H1 (cell line): ENCODE data around the gene RSBN1. TPM values are rescaled to one million over a fixed set of nuclear protein-coding genes. Genes with fewer than 3 reads are reported as not detected.

Experiments used
- CTCF ChIA-PET: fragments of 300-600 bp; sonication (Branson Sonifier 250); formaldehyde crosslinking; loops from one replicate; lab custom pipeline; 2021; ENCODE audit not compliant: partially characterized antibody; lab: Charles Lee
- POLR2A ChIA-PET: fragments of 300-600 bp; sonication (Branson Sonifier 250); formaldehyde crosslinking; loops from one replicate; lab custom pipeline; 2021; ENCODE audit warnings: inconsistent platforms; ENCODE audit not compliant: partially characterized antibody; lab: Charles Lee
- DNase-seq, 2 experiments: peaks; one replicate each; pipeline versions ENCODE4 v3.0.0 to v3.0.0-alpha.2; 2010 to 2022; ENCODE audit warnings: low spot score in 2 of 2, low read depth in 1 of 2, mixed read lengths in 1 of 2
- FAIRE-seq: peaks from 2 replicates; lab custom pipeline; 2011; peaks lifted over from hg19 to GRCh38; lab: Jason Lieb, UNC
- H2AFZ ChIP-seq: 2 replicates; pipeline ENCODE4 v1.8.1; 2012; ENCODE audit warnings: low read length, inconsistent platforms
- H2AK5ac ChIP-seq: 2 replicates; pipeline ENCODE4 v1.6.1; 2013; ENCODE audit warnings: low read depth, low read length
- H2BK120ac ChIP-seq: replicated peaks from 2 replicates; pipeline ENCODE3; 2013; ENCODE audit warnings: low read depth, low read length, inconsistent platforms
- H2BK12ac ChIP-seq: 2 replicates; pipeline ENCODE4 v1.6.1; 2013; ENCODE audit warnings: low read depth, low read length
- H2BK15ac ChIP-seq: 2 replicates; pipeline ENCODE4 v1.6.1; 2013; ENCODE audit warnings: low read length
- H2BK20ac ChIP-seq: 2 replicates; pipeline ENCODE4 v1.6.1; 2013; ENCODE audit warnings: low read length
- H2BK5ac ChIP-seq: 2 replicates; pipeline ENCODE4 v1.6.1; 2013; ENCODE audit warnings: low read depth, low read length
- H3K14ac ChIP-seq: 2 replicates; pipeline ENCODE4 v1.6.1; 2013; ENCODE audit warnings: inconsistent platforms; ENCODE audit not compliant: insufficient read length
- H3K18ac ChIP-seq: 2 replicates; pipeline ENCODE4 v1.6.1; 2013; ENCODE audit warnings: low read length; ENCODE audit errors: extremely low read depth
- H3K23ac ChIP-seq: 2 replicates; pipeline ENCODE4 v1.6.1; 2013; ENCODE audit warnings: inconsistent platforms; ENCODE audit not compliant: insufficient read length
- H3K23me2 ChIP-seq: 2 replicates; pipeline ENCODE4 v1.6.1; 2013; ENCODE audit warnings: low read depth, low read length
- H3K27ac ChIP-seq: 2 replicates; pipeline ENCODE4 v1.6.1; 2011; ENCODE audit warnings: low read depth, low read length, inconsistent platforms
- H3K27me3 ChIP-seq, 4 experiments: replicated peaks in 1 of 4; 1 replicate in 1 of 4; 2 replicates in 3 of 4; pipeline versions ENCODE4 v1.6.1 to v1.8.1; 2011 to 2013; ENCODE audit warnings: low read length in 3 of 4, mild to moderate bottlenecking in 3 of 4, inconsistent platforms in 2 of 4, mixed read lengths in 2 of 4, moderate library complexity in 1 of 4; ENCODE audit not compliant: control insufficient read depth in 3 of 4, insufficient read depth in 3 of 4; ENCODE audit errors: extremely low read depth in 1 of 4
- H3K36me3 ChIP-seq, 4 experiments: 2 replicates each; pipeline versions ENCODE4 v1.6.1 to v1.8.1; 2011 to 2013; ENCODE audit warnings: mild to moderate bottlenecking in 4 of 4, low read length in 3 of 4, moderate library complexity in 2 of 4, control low read depth in 1 of 4, inconsistent platforms in 1 of 4; ENCODE audit not compliant: insufficient read depth in 4 of 4, control insufficient read depth in 2 of 4
- H3K4ac ChIP-seq: replicated peaks from 2 replicates; pipeline ENCODE3; 2013; ENCODE audit warnings: low read length, low read depth, mixed read lengths, inconsistent platforms; ENCODE audit not compliant: insufficient read length
- H3K4me1 ChIP-seq, 4 experiments: replicated peaks in 1 of 4; 1 replicate in 1 of 4; 2 replicates in 3 of 4; pipeline versions ENCODE4 v1.6.1 to v1.8.1; 2011 to 2013; ENCODE audit warnings: low read length in 3 of 4, inconsistent platforms in 2 of 4, mixed read lengths in 1 of 4; ENCODE audit not compliant: insufficient read depth in 4 of 4, control insufficient read depth in 3 of 4
- H3K4me2 ChIP-seq, 2 experiments: 2 replicates each; pipeline versions ENCODE4 v1.6.1 to v1.8.1; 2011 to 2013; ENCODE audit warnings: low read depth in 2 of 2, low read length in 2 of 2, control low read depth in 1 of 2, inconsistent platforms in 1 of 2, mild to moderate bottlenecking in 1 of 2; ENCODE audit not compliant: insufficient read depth in 1 of 2
- H3K4me3 ChIP-seq, 4 experiments: fragments of 200-600, 300-600 bp in 1 of 4; sonication (generic), shearing (Covaris generic), sonication (Bioruptor Twin) in 1 of 4; 2 replicates each; pipeline versions ENCODE4 v1.5.1 to v1.8.1; 2011 to 2016; ENCODE audit warnings: low read length in 4 of 4, low read depth in 3 of 4, control low read depth in 2 of 4, inconsistent platforms in 2 of 4, mild to moderate bottlenecking in 2 of 4, mixed read lengths in 1 of 4, moderate library complexity in 1 of 4; ENCODE audit not compliant: insufficient read depth in 2 of 4; ENCODE audit errors: extremely low read depth in 1 of 4
- H3K56ac ChIP-seq: replicated peaks from 2 replicates; pipeline ENCODE3; 2013; ENCODE audit warnings: low read depth, mild to moderate bottlenecking, mixed read lengths, low read length, inconsistent platforms; ENCODE audit not compliant: insufficient read length
- H3K79me1 ChIP-seq: 2 replicates; pipeline ENCODE4 v1.6.1; 2013; ENCODE audit warnings: low read depth, low read length, control low read depth
- H3K79me2 ChIP-seq, 2 experiments: 2 replicates each; pipeline versions ENCODE4 v1.6.1 to v1.8.1; 2012 to 2013; ENCODE audit warnings: low read length in 2 of 2, mild to moderate bottlenecking in 2 of 2, inconsistent platforms in 1 of 2; ENCODE audit not compliant: insufficient read depth in 2 of 2, control insufficient read depth in 1 of 2
- H3K9ac ChIP-seq, 4 experiments: replicated peaks in 1 of 4; 1 replicate in 1 of 4; 2 replicates in 3 of 4; pipeline versions ENCODE4 v1.6.1 to v1.8.1; 2011 to 2013; ENCODE audit warnings: low read depth in 3 of 4, low read length in 3 of 4, control low read depth in 2 of 4, mild to moderate bottlenecking in 2 of 4, moderate library complexity in 2 of 4, inconsistent platforms in 1 of 4; ENCODE audit errors: extremely low read depth in 1 of 4
- H3K9me3 ChIP-seq, 2 experiments: 2 replicates each; pipeline versions ENCODE4 v1.6.1 to v1.8.1; 2012 to 2013; ENCODE audit warnings: mild to moderate bottlenecking in 2 of 2, moderate library complexity in 2 of 2, control low read depth in 1 of 2, inconsistent platforms in 1 of 2, low read depth in 1 of 2, low read length in 1 of 2, mixed read lengths in 1 of 2; ENCODE audit not compliant: insufficient read depth in 2 of 2
- H4K20me1 ChIP-seq, 2 experiments: replicated peaks in 1 of 2; 2 replicates each; pipeline versions ENCODE3 to v1.8.1; 2011 to 2013; ENCODE audit warnings: inconsistent platforms in 2 of 2, low read length in 2 of 2, mild to moderate bottlenecking in 1 of 2; ENCODE audit not compliant: insufficient read depth in 2 of 2, control insufficient read depth in 1 of 2
- H4K5ac ChIP-seq: 2 replicates; pipeline ENCODE4 v1.6.1; 2013; ENCODE audit warnings: low read length, low read depth, mixed read lengths, inconsistent platforms; ENCODE audit not compliant: insufficient read length
- H4K8ac ChIP-seq: 2 replicates; pipeline ENCODE4 v1.8.0; 2013; ENCODE audit warnings: mild to moderate bottlenecking, moderate library complexity, low read length, inconsistent platforms; ENCODE audit not compliant: insufficient read depth; ENCODE audit errors: extremely low read depth
- H4K91ac ChIP-seq: replicated peaks from 2 replicates; pipeline ENCODE3; 2013; ENCODE audit warnings: low read length, mixed read lengths, inconsistent platforms; ENCODE audit not compliant: insufficient read length
- CBX5 ChIP-seq: fragments of 300-800, 300-1000 bp; sonication (generic); IDR thresholded peaks from 2 replicates; pipeline ENCODE4 v1.7.1; 2016; ENCODE audit warnings: antibody characterized with exemption, low read length, low read depth
- HDAC2 ChIP-seq, 2 experiments: fragments of 300-600 bp in 1 of 2; sonication (generic) in 1 of 2; IDR thresholded peaks; 2 replicates each; pipeline ENCODE4 v1.6.1; 2011 to 2012; ENCODE audit warnings: low read depth in 2 of 2, low read length in 2 of 2, mild to moderate bottlenecking in 2 of 2, moderate library complexity in 2 of 2, borderline replicate concordance in 1 of 2, inconsistent platforms in 1 of 2
- JUND ChIP-seq: IDR thresholded peaks from 2 replicates; pipeline ENCODE4 v1.6.1; 2011; ENCODE audit warnings: mild to moderate bottlenecking, improper control_type of control experiment, low read length
- KDM1A ChIP-seq: fragments of 200-600, 300-600 bp; sonication (generic); IDR thresholded peaks from 2 replicates; pipeline ENCODE4 v1.7.1; 2016; ENCODE audit warnings: mild to moderate bottlenecking, low read length, borderline replicate concordance
- MAFK ChIP-seq: IDR thresholded peaks from 2 replicates; pipeline ENCODE4 v1.6.1; 2012; ENCODE audit warnings: low read depth, mild to moderate bottlenecking, improper control_type of control experiment, low read length
- MAX ChIP-seq: IDR thresholded peaks from 2 replicates; pipeline ENCODE4 v1.6.1; 2012; ENCODE audit warnings: inconsistent platforms
- RXRA ChIP-seq: IDR thresholded peaks from 2 replicates; pipeline ENCODE4 v1.6.1; 2011; ENCODE audit warnings: low read depth, mild to moderate bottlenecking, low read length, moderate library complexity; ENCODE audit not compliant: insufficient read depth
- SIX5 ChIP-seq: IDR thresholded peaks from 2 replicates; pipeline ENCODE4 v1.6.1; 2011; ENCODE audit warnings: mild to moderate bottlenecking, low read depth, low read length
- SRF ChIP-seq: IDR thresholded peaks from 2 replicates; pipeline ENCODE4 v1.6.1; 2011; ENCODE audit warnings: mild to moderate bottlenecking, low read depth, low read length, moderate library complexity
- TBP ChIP-seq: IDR thresholded peaks from 2 replicates; pipeline ENCODE4 v1.6.1; 2011; ENCODE audit warnings: low read depth, low read length, improper control_type of control experiment
- ZNF274 ChIP-seq: IDR thresholded peaks from 2 replicates; pipeline ENCODE4 v1.7.0; 2012; ENCODE audit warnings: low read length, borderline replicate concordance; ENCODE audit errors: extremely low read depth
- WGBS, 2 experiments: shearing (Covaris generic) in 1 of 2; methylation state at CpG; one replicate each; pipeline versions ENCODE4 v1.1.6 to v1.1.7; 2013 to 2015; ENCODE audit warnings: low lambda C conversion rate in 2 of 2, mixed read lengths in 2 of 2, inconsistent platforms in 1 of 2, low coverage in 1 of 2, missing lambda C conversion rate in 1 of 2; ENCODE audit not compliant: insufficient replicate concordance in 2 of 2, insufficient coverage in 1 of 2, insufficient read length in 1 of 2; ENCODE audit errors: extremely low coverage in 1 of 2, missing lambda C conversion rate in 1 of 2; 5-methylcytosine and 5-hydroxymethylcytosine counted together
- polyA plus RNA-seq, 7 experiments: library from polyadenylated mRNA; depleted of rRNA in 3 of 7; stranded (reverse) in 5 of 7; unstranded in 2 of 7; fragments of >200 nt in 5 of 7; fragments of 200-250 nt in 2 of 7; gene quantifications; 1 replicate in 5 of 7; 2 replicates in 1 of 7; 4 replicates in 1 of 7; pipeline versions ENCODE4 v1.2.1 to v1.2.3, GENCODE V29; 2011 to 2013; ENCODE audit warnings: missing spikeins in 2 of 7, mixed read lengths in 2 of 7
- total RNA-seq: library from RNA; stranded (reverse); fragmentation: NEBNext Ultra II Directional; extraction: Animal tissue kit (Norgen Biotek cat#: 25700); gene quantifications from 2 replicates; pipeline ENCODE4 v1.2.1, GENCODE V29; 2021

Gene RSBN1
- total and polyA plus RNA-seq, 2 of the 8 experiments (the other 6 are each of a cell fraction or from before 2014, with no cell fraction given), result 4.2 to 17.6 TPM

- H3K4me2 ChIP-seq, result no peak overlapping the region
- no peaks in the 10 kb centered on the region for H3K36me3 ChIP-seq
- 89% methylated on average over 3 of the region's 3 CpGs; no CpG with 5 or more reads in 1 of the 2 experiments for WGBS, 2 experiments
- no peak overlapping the region for H4K91ac ChIP-seq
- H2BK12ac ChIP-seq, result no peak overlapping the region
- no peak overlapping the region for H2BK15ac ChIP-seq
- H3K56ac ChIP-seq, result no peak overlapping the region
- DNase-seq (no peak), FAIRE-seq (no peak)
- TF ChIP-seq CBX5, result no peak
- no peak for TF ChIP-seq ZNF274
- no peak for TF ChIP-seq HDAC2 (IDR thresholded peaks at IDR 0.05; ENCODE audit: borderline replicate concordance in 1 of 2, low read depth in 2 of 2, low read length in 2 of 2)
- no peak for TF ChIP-seq KDM1A
- no peak for TF ChIP-seq SRF
- no peak for TF ChIP-seq JUND
- no peak for TF ChIP-seq MAFK
- no peak for TF ChIP-seq SIX5
- no peak for TF ChIP-seq MAX
- TF ChIP-seq RXRA, result no peak
- no peak for TF ChIP-seq TBP
- no peak overlapping the region for H2AK5ac ChIP-seq
- no peak overlapping the region for H3K27ac ChIP-seq
- H2BK5ac ChIP-seq, result no peak overlapping the region
- H3K14ac ChIP-seq, result no peak overlapping the region
- no peaks in the 10 kb centered on the region for H3K9me3 ChIP-seq
- no peak overlapping the region for H2BK20ac ChIP-seq
- H3K18ac ChIP-seq, result no peak overlapping the region
- CTCF ChIA-PET, result interaction anchor here (0.6 kb wide), 1 partner anchor 99 kb away, joined by 4 read pairs; no protein-coding TSS in a partner anchor
- no peaks in the 10 kb centered on the region for H3K79me2 ChIP-seq
- no peak overlapping the region for H3K4ac ChIP-seq
- no peaks in the 10 kb centered on the region for H4K20me1 ChIP-seq
- H2AFZ ChIP-seq, result no peak overlapping the region
- no peaks in the 10 kb centered on the region for H3K79me1 ChIP-seq
- H4K8ac ChIP-seq, result no peak overlapping the region
- no peak overlapping the region for H3K9ac ChIP-seq
- no peak overlapping the region for H2BK120ac ChIP-seq
- H3K23me2 ChIP-seq, result no peaks in the 10 kb centered on the region
- POLR2A ChIA-PET, result no interaction called here
- no peak overlapping the region for H4K5ac ChIP-seq
- no peaks in the 10 kb centered on the region for H3K4me1 ChIP-seq
- no peak overlapping the region for H3K23ac ChIP-seq
- H3K27me3 ChIP-seq, result no peaks in the 10 kb centered on the region
- H3K4me3 ChIP-seq, result no peak overlapping the region
Observed at GRCh38 chr1:113857776-113858175, 45.5 kb upstream of the RSBN1 start.
